Activated T-helper 1 cell treated with anti-CD3 and anti-CD28 coated beads, Interleukin-2, amount 50 U/mL, for 16 hours (primary cell): ENCODE measurements around the gene YPEL2.

Source experiments
- DNase-seq, 2 donors: peaks; one replicate each; pipeline ENCODE4 v3.0.0-alpha.2; 2020; ENCODE audit warnings: low read depth in 1 of 2, low spot score in 1 of 2

Gene YPEL2

GRCh38 chr17:59356543-59357218 lies 25.2 kb downstream of the YPEL2 start:
- no peak for DNase-seq

- DNase-seq: no peak
Measured at GRCh38 chr17:59357219-59357697, 25.8 kb downstream of the YPEL2 start.

- no peak for DNase-seq
Measured at GRCh38 chr17:59357929-59358328, 26.5 kb downstream of the YPEL2 start.

- no peak for DNase-seq
Measured at GRCh38 chr17:59361386-59361785, 29.9 kb downstream of the YPEL2 start.

GRCh38 chr17:59361916-59362810 lies 30.7 kb downstream of the YPEL2 start:
- DNase-seq: no peak

- DNase-seq: no peak
Measured at GRCh38 chr17:59362811-59363205, 31.4 kb downstream of the YPEL2 start.

- no peak for DNase-seq
Measured at GRCh38 chr17:59365383-59365981, 34.0 kb downstream of the YPEL2 start.

GRCh38 chr17:59366040-59366757 lies 34.7 kb downstream of the YPEL2 start:
- no peak for DNase-seq

- DNase-seq: no peak
Measured at GRCh38 chr17:59366773-59367656, 35.6 kb downstream of the YPEL2 start.

GRCh38 chr17:59367657-59368045 lies 36.2 kb downstream of the YPEL2 start:
- no peak for DNase-seq

- DNase-seq: no peak
Measured at GRCh38 chr17:59368218-59368857, 36.9 kb downstream of the YPEL2 start.

- no peak for DNase-seq
Measured at GRCh38 chr17:59369031-59369975, 37.8 kb downstream of the YPEL2 start.

GRCh38 chr17:59370593-59371299 lies 39.3 kb downstream of the YPEL2 start:
- DNase-seq: no peak

- DNase-seq: no peak
Measured at GRCh38 chr17:59371416-59372100, 40.1 kb downstream of the YPEL2 start.

- DNase-seq: no peak
Measured at GRCh38 chr17:59372138-59372751, 40.8 kb downstream of the YPEL2 start.

- DNase-seq: no peak
Measured at GRCh38 chr17:59373882-59374495, 42.5 kb downstream of the YPEL2 start.

- no peak for DNase-seq
Measured at GRCh38 chr17:59374612-59375011, 43.2 kb downstream of the YPEL2 start.
